Neural crest cell (in vitro differentiated cells): Measurements from ENCODE around the gene RPS6KB1. TPM values are rescaled to one million over a fixed set of nuclear protein-coding genes. Genes with fewer than 3 reads are reported as not detected.

Experiments
- DNase-seq: peaks from one replicate; pipeline ENCODE4 v3.0.0; 2021; ENCODE audit warnings: low read depth, mixed read lengths, low spot score
- H3K27ac Mint-ChIP-seq: one replicate; pipeline ENCODE4 v1.8.0; 2021; ENCODE audit warnings: mild to moderate bottlenecking, mixed read lengths; ENCODE audit not compliant: unreplicated experiment
- H3K27me3 Mint-ChIP-seq: 2 replicates; pipeline ENCODE4 v1.8.0; 2021; ENCODE audit warnings: low read depth, mild to moderate bottlenecking, mixed read lengths
- H3K36me3 Mint-ChIP-seq: 2 replicates; pipeline ENCODE4 v1.8.0; 2021; ENCODE audit warnings: low read depth, mild to moderate bottlenecking, mixed read lengths
- H3K4me1 Mint-ChIP-seq: 2 replicates; pipeline ENCODE4 v1.8.0; 2021; ENCODE audit warnings: mixed read lengths
- H3K4me3 Mint-ChIP-seq: one replicate; pipeline ENCODE4 v1.8.0; 2021; ENCODE audit warnings: mild to moderate bottlenecking, mixed read lengths
- H3K9me3 Mint-ChIP-seq: 2 replicates; pipeline ENCODE4 v1.8.0; 2021; ENCODE audit warnings: mixed read lengths
- CTCF ChIP-seq: fragments of 200-600 bp; sonication (generic); conservative IDR thresholded peaks from 2 replicates; pipeline ENCODE4 v1.5.0; 2021; ENCODE audit warnings: antibody characterized with exemption, mild to moderate bottlenecking
- total RNA-seq: library from RNA; stranded (reverse); gene quantifications from 2 replicates; pipeline ENCODE4 v1.2.1, GENCODE V29; 2021

Gene RPS6KB1
- total RNA-seq, 1 donor from 2014 or later = 36.8 TPM

- no peaks in the 10 kb centered on the region for H3K27me3 Mint-ChIP-seq
- no peaks in the 10 kb centered on the region for H3K9me3 Mint-ChIP-seq
- TF ChIP-seq CTCF = no peak
- peaks cover 14% of the 10 kb centered on the region for H3K36me3 Mint-ChIP-seq
- no peaks in the 10 kb centered on the region for H3K4me1 Mint-ChIP-seq
- no peak for DNase-seq
- no peak overlapping the region for H3K4me3 Mint-ChIP-seq
- no peak overlapping the region for H3K27ac Mint-ChIP-seq
Measured at GRCh38 chr17:59877965-59878364, 15.0 kb upstream of the RPS6KB1 start.

- Mint-ChIP-seq H3K4me1 (no peaks in the 10 kb centered on the region), H3K36me3 (peaks cover 14% of the 10 kb centered on the region), H3K27ac (no peak overlapping the region), H3K9me3 (no peaks in the 10 kb centered on the region), H3K4me3 (no peak overlapping the region), H3K27me3 (no peaks in the 10 kb centered on the region)
- DNase-seq = no peak
- no peak for TF ChIP-seq CTCF
Measured at GRCh38 chr17:59878624-59879023, 14.3 kb upstream of the RPS6KB1 start.

GRCh38 chr17:59884861-59885260 lies 8.1 kb upstream of the RPS6KB1 start:
- DNase-seq = no peak
- Mint-ChIP-seq H3K27ac (no peak overlapping the region), H3K4me1 (no peaks in the 10 kb centered on the region), H3K27me3 (no peaks in the 10 kb centered on the region), H3K4me3 (no peak overlapping the region), H3K9me3 (no peaks in the 10 kb centered on the region), H3K36me3 (peaks cover 9% of the 10 kb centered on the region)
- TF ChIP-seq CTCF = no peak

- H3K4me1 Mint-ChIP-seq = peaks cover 17% of the 10 kb centered on the region
- no peaks in the 10 kb centered on the region for H3K9me3 Mint-ChIP-seq
- H3K27me3 Mint-ChIP-seq = no peaks in the 10 kb centered on the region
- no peak for DNase-seq
- TF ChIP-seq CTCF = no peak
- H3K27ac Mint-ChIP-seq = no peak overlapping the region
- H3K4me3 Mint-ChIP-seq = peak overlapping the region; percentile 75
- H3K36me3 Mint-ChIP-seq = peaks cover 5% of the 10 kb centered on the region
Measured at GRCh38 chr17:59888145-59888750, 4.7 kb upstream of the RPS6KB1 start.

GRCh38 chr17:59890720-59891119 lies 2.2 kb upstream of the RPS6KB1 start:
- H3K27me3 Mint-ChIP-seq = no peaks in the 10 kb centered on the region
- peak overlapping the region; percentile 84 for H3K4me3 Mint-ChIP-seq
- no peak overlapping the region for H3K27ac Mint-ChIP-seq
- no peak for DNase-seq
- H3K9me3 Mint-ChIP-seq = no peaks in the 10 kb centered on the region
- no peak for TF ChIP-seq CTCF
- H3K4me1 Mint-ChIP-seq = peaks cover 33% of the 10 kb centered on the region
- peaks cover 5% of the 10 kb centered on the region for H3K36me3 Mint-ChIP-seq
